H9 (cell line): ENCODE data around the gene CHIT1. TPM values are rescaled to one million over a fixed set of nuclear protein-coding genes. Genes with fewer than 3 reads are reported as not detected.

Source experiments
- DNase-seq: peaks from one replicate; pipeline ENCODE4 v3.0.0-alpha.2; 2017
- H2AFZ ChIP-seq: one replicate; pipeline ENCODE4 v1.6.1; 2013; ENCODE audit warnings: mild to moderate bottlenecking, low read length, control low read depth, moderate library complexity
- H2AK5ac ChIP-seq: 2 replicates; pipeline ENCODE4 v1.6.1; 2013; ENCODE audit warnings: low read length, control low read depth, mixed read lengths; ENCODE audit not compliant: insufficient read length
- H2BK120ac ChIP-seq: one replicate; pipeline ENCODE4 v1.6.1; 2013; ENCODE audit warnings: low read depth, mild to moderate bottlenecking, low read length, control low read depth, inconsistent platforms; ENCODE audit not compliant: poor library complexity, severe bottlenecking
- H2BK12ac ChIP-seq: 2 replicates; pipeline ENCODE4 v1.6.1; 2013; ENCODE audit warnings: low read length, control low read depth, mixed read lengths, low read depth; ENCODE audit not compliant: insufficient read length
- H2BK15ac ChIP-seq: 2 replicates; pipeline ENCODE4 v1.6.1; 2013; ENCODE audit warnings: low read depth, low read length, control low read depth
- H2BK20ac ChIP-seq: one replicate; pipeline ENCODE4 v1.6.1; 2013; ENCODE audit warnings: low read depth, mild to moderate bottlenecking, low read length, control low read depth, inconsistent platforms; ENCODE audit not compliant: poor library complexity, severe bottlenecking
- H2BK5ac ChIP-seq: 2 replicates; pipeline ENCODE4 v1.6.1; 2013; ENCODE audit warnings: low read length, control low read depth, mixed read lengths; ENCODE audit not compliant: insufficient read length
- H3K14ac ChIP-seq: 2 replicates; pipeline ENCODE4 v1.6.1; 2013; ENCODE audit warnings: low read length, control low read depth; ENCODE audit not compliant: insufficient read depth
- H3K18ac ChIP-seq: 2 replicates; pipeline ENCODE4 v1.6.1; 2013; ENCODE audit warnings: low read depth, mild to moderate bottlenecking, mixed read lengths, low read length, control low read depth; ENCODE audit not compliant: insufficient read length
- H3K23ac ChIP-seq: 2 replicates; pipeline ENCODE4 v1.6.1; 2013; ENCODE audit warnings: low read length, control low read depth, mixed read lengths, low read depth; ENCODE audit not compliant: insufficient read length
- H3K23me2 ChIP-seq: 2 replicates; pipeline ENCODE4 v1.6.1; 2013; ENCODE audit warnings: low read depth, mild to moderate bottlenecking, mixed read lengths, low read length, control low read depth; ENCODE audit not compliant: insufficient read length, poor library complexity, severe bottlenecking
- H3K27ac ChIP-seq: 2 replicates; pipeline ENCODE4 v1.5.1; 2013; ENCODE audit warnings: low read length, control low read depth, mixed read lengths, low read depth; ENCODE audit not compliant: insufficient read length
- H3K27me3 ChIP-seq: 2 replicates; pipeline ENCODE4 v1.6.1; 2013; ENCODE audit warnings: low read length, control low read depth, inconsistent platforms; ENCODE audit not compliant: insufficient read depth
- H3K4ac ChIP-seq: 2 replicates; pipeline ENCODE4 v1.6.1; 2013; ENCODE audit warnings: low read depth, mild to moderate bottlenecking, control low read depth, inconsistent platforms, low read length, moderate library complexity
- H3K4me1 ChIP-seq: 2 replicates; pipeline ENCODE4 v1.6.1; 2013; ENCODE audit warnings: low read length, control low read depth, inconsistent platforms; ENCODE audit not compliant: insufficient read depth
- H3K4me2 ChIP-seq: 2 replicates; pipeline ENCODE4 v1.6.1; 2013; ENCODE audit warnings: low read length, control low read depth, mixed read lengths; ENCODE audit not compliant: insufficient read length, insufficient read depth
- H3K56ac ChIP-seq: 2 replicates; pipeline ENCODE4 v1.6.1; 2013; ENCODE audit warnings: low read depth, mild to moderate bottlenecking, mixed read lengths, low read length, control low read depth; ENCODE audit not compliant: insufficient read length
- H3K79me1 ChIP-seq: 2 replicates; pipeline ENCODE4 v1.6.1; 2013; ENCODE audit warnings: low read depth, mild to moderate bottlenecking, moderate library complexity, low read length, control low read depth, inconsistent platforms; ENCODE audit not compliant: insufficient read depth, poor library complexity, severe bottlenecking
- H3K79me2 ChIP-seq: 2 replicates; pipeline ENCODE4 v1.6.1; 2013; ENCODE audit warnings: low read length, control low read depth, inconsistent platforms; ENCODE audit not compliant: insufficient read depth
- H3K9ac ChIP-seq: 2 replicates; pipeline ENCODE4 v1.6.1; 2013; ENCODE audit warnings: low read length, control low read depth, mixed read lengths; ENCODE audit not compliant: insufficient read length; ENCODE audit errors: extremely low read depth
- H3K9me3 ChIP-seq: one replicate; pipeline ENCODE4 v1.6.1; 2013; ENCODE audit warnings: low read depth, low read length, inconsistent platforms; ENCODE audit not compliant: control insufficient read depth
- H3T11ph ChIP-seq: one replicate; pipeline ENCODE4 v1.6.1; 2013; ENCODE audit warnings: mild to moderate bottlenecking, low read length, control low read depth, inconsistent platforms
- H4K20me1 ChIP-seq: one replicate; pipeline ENCODE4 v1.6.1; 2013; ENCODE audit not compliant: control insufficient read depth, insufficient read length, insufficient read depth
- H4K5ac ChIP-seq: 2 replicates; pipeline ENCODE4 v1.6.1; 2013; ENCODE audit warnings: low read depth, mild to moderate bottlenecking, mixed read lengths, low read length, control low read depth; ENCODE audit not compliant: insufficient read length
- H4K8ac ChIP-seq: replicated peaks from 2 replicates; pipeline ENCODE4 v1.6.1; 2013; ENCODE audit warnings: low read length, control low read depth, mixed read lengths, low read depth; ENCODE audit not compliant: insufficient read length
- H4K91ac ChIP-seq: 2 replicates; pipeline ENCODE4 v1.6.1; 2013; ENCODE audit warnings: low read depth, mild to moderate bottlenecking, moderate library complexity, mixed read lengths, low read length, control low read depth; ENCODE audit not compliant: insufficient read length
- H3K27ac Mint-ChIP-seq, 3 experiments: 2 replicates in 2 of 3; 3 replicates in 1 of 3; pipeline ENCODE4 v1.8.0; 2020 to 2021; ENCODE audit warnings: mixed read lengths in 3 of 3, mild to moderate bottlenecking in 1 of 3, moderate library complexity in 1 of 3
- H3K27me3 Mint-ChIP-seq: 2 replicates; pipeline ENCODE4 v1.8.0; 2021; ENCODE audit warnings: low read depth, mild to moderate bottlenecking, moderate library complexity, mixed read lengths
- H3K36me3 Mint-ChIP-seq, 3 experiments: 2 replicates in 2 of 3; 3 replicates in 1 of 3; pipeline ENCODE4 v1.8.0; 2020 to 2021; ENCODE audit warnings: low read depth in 3 of 3, mixed read lengths in 3 of 3; ENCODE audit not compliant: insufficient read depth in 1 of 3
- H3K4me1 Mint-ChIP-seq, 2 experiments: 2 replicates each; pipeline ENCODE4 v1.8.0; 2020; ENCODE audit warnings: mixed read lengths in 2 of 2
- H3K4me3 Mint-ChIP-seq, 2 experiments: 2 replicates in 1 of 2; 3 replicates in 1 of 2; pipeline ENCODE4 v1.8.0; 2020 to 2021; ENCODE audit warnings: mild to moderate bottlenecking in 2 of 2, mixed read lengths in 2 of 2, moderate library complexity in 1 of 2
- H3K9me3 Mint-ChIP-seq, 2 experiments: 2 replicates in 1 of 2; 3 replicates in 1 of 2; pipeline ENCODE4 v1.8.0; 2020; ENCODE audit warnings: mild to moderate bottlenecking in 2 of 2, mixed read lengths in 2 of 2, moderate library complexity in 1 of 2
- WGBS: extraction: QIAGEN DNeasy Blood & Tissue Kit; methylation state at CpG from one replicate; pipeline ENCODE4 v1.1.7; 2013; ENCODE audit warnings: missing lambda C conversion rate, low lambda C conversion rate, mixed read lengths; ENCODE audit not compliant: insufficient read length; ENCODE audit errors: extremely low coverage; 5-methylcytosine and 5-hydroxymethylcytosine counted together
- total RNA-seq: library from RNA; stranded (reverse); gene quantifications from 2 replicates; pipeline ENCODE4 v1.2.1, GENCODE V29; 2021
- TF ChIP-seq, protein P1 (sequence below): fragments of 200-600 bp; sonication (generic); conservative IDR thresholded peaks from 3 replicates; pipeline ENCODE4 v1.8.0; 2021; ENCODE audit warnings: antibody characterized with exemption, mild to moderate bottlenecking

Gene CHIT1
- total RNA-seq, 1 experiment from 2014 or later: not detected

DNA sequence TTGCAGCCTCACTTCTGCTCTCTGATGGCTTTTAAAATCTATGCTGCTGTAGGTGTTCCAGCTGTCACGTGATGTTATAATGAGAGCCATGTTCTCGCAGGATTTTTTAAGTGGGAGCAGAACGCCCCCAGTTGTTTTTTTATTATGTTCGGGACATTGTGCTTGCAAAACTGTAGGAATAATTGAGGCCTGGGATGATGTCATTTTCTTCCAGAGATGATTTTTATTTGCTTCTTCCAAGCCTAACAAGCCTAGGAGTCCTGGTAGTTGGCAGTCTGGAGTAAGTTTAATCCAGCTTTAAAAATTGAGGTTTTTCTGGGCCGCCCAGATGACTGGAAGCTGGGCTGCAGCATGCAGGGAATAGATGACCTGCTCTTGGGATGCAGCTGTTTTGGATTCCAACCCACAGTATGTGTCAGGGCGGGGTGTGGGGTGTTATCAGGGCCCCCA lies 34.6 kb upstream of the CHIT1 start:
- Histone ChIP-seq H2BK20ac (no peak overlapping the region), H3K23me2 (peaks cover 7% of the 10 kb centered on the region), H3T11ph (no peak overlapping the region), H3K4ac (no peak overlapping the region), H2BK12ac (no peak overlapping the region), H3K14ac (no peak overlapping the region), H3K56ac (no peak overlapping the region), H2AK5ac (no peak overlapping the region), H3K4me2 (no peak overlapping the region), H3K27me3 (no peaks in the 10 kb centered on the region), H2BK15ac (no peak overlapping the region), H3K79me2 (no peaks in the 10 kb centered on the region), H3K18ac (no peak overlapping the region), H3K23ac (no peak overlapping the region), H3K4me1 (no peaks in the 10 kb centered on the region), H4K5ac (no peak overlapping the region), H4K91ac (no peak overlapping the region), H2BK120ac (no peak overlapping the region), H4K20me1 (no peaks in the 10 kb centered on the region), H3K27ac (no peak overlapping the region), H2AFZ (no peak overlapping the region), H3K9ac (no peak overlapping the region), H2BK5ac (no peak overlapping the region), H3K9me3 (no peaks in the 10 kb centered on the region), H4K8ac (no peak overlapping the region), H3K79me1 (no peaks in the 10 kb centered on the region)
- WGBS: no CpG with 5 or more reads among the region's 6 CpGs
- Mint-ChIP-seq H3K36me3 (no peaks in the 10 kb centered on the region), H3K27ac (no peak overlapping the region), H3K4me3 (no peak overlapping the region), H3K9me3 (no peaks in the 10 kb centered on the region; a peak in 1 of 5 replicates), H3K27me3 (peaks cover 43% of the 10 kb centered on the region), H3K4me1 (peaks cover 10 to 19% of the 10 kb centered on the region in 2 experiments)
- TF ChIP-seq, protein P1, sequence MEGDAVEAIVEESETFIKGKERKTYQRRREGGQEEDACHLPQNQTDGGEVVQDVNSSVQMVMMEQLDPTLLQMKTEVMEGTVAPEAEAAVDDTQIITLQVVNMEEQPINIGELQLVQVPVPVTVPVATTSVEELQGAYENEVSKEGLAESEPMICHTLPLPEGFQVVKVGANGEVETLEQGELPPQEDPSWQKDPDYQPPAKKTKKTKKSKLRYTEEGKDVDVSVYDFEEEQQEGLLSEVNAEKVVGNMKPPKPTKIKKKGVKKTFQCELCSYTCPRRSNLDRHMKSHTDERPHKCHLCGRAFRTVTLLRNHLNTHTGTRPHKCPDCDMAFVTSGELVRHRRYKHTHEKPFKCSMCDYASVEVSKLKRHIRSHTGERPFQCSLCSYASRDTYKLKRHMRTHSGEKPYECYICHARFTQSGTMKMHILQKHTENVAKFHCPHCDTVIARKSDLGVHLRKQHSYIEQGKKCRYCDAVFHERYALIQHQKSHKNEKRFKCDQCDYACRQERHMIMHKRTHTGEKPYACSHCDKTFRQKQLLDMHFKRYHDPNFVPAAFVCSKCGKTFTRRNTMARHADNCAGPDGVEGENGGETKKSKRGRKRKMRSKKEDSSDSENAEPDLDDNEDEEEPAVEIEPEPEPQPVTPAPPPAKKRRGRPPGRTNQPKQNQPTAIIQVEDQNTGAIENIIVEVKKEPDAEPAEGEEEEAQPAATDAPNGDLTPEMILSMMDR: no peak
- DNase-seq: no peak
